ENCODE results near the gene GLS2.

The GLS2 gene

DNA sequence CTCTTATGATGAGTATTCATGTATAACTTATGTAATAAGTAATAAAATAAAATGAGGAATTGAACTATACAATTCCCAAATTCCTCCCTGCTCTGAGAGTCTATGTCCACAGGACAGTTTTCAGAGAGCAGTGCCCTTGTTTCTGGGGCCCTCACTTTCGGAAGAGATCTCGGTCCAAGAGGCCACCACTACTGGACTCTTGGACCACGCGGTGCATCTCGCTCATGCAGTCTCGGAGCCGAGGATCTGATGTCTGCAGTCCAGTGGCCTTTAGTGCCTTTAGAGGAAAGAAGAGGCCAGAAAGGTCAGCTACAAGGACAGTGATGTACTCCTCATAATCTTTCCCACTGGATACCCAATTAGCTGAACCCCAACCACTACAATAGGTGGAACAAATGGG is 8.3 kb downstream of the GLS2 start:
- FAIRE-seq (no peak), DNase-seq (ENCODE audit: insufficient read length, low spot score) (no peak)
- TF ChIP-seq CTCF (IDR thresholded peaks at IDR 0.05; ENCODE audit: insufficient read depth, missing control alignments): no peak

DNA sequence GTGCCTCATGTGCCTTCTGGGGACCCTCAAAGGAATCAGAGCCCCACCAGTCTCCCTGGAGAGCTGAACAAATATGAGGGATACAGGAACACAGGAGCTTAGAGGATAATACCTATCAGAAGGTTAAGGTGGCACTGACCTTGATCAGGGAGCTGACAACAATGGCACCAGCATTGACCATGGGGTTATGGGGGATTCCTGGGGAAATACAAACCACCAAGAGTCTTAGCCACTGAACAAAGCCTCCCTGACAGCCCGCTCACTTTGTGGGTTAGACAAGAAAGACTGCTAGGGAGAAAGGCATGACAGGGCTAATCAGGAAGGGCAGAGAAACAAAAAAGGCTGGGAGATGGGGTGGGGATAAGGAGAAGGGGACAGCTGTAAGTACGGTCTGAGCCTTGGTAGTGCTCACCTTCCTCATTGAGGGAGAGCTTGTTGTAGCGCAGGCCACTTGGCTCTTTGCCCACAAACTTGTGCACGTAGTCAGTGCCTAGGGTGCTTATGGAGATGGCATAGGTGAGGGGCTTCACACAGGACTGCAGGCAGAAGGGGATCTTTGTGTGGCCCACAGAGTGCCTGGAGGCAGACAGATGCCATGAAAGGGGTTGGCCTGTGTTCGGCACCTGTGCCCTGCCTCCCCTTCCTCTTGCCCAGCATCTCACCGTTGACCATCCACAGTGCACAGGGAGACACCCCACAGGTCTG is 10.3 kb downstream of the GLS2 start:
- FAIRE-seq (no peak), DNase-seq (ENCODE audit: insufficient read length, low spot score) (no peak)
- no peak for TF ChIP-seq CTCF (IDR thresholded peaks at IDR 0.05; ENCODE audit: insufficient read depth, missing control alignments)

GRCh38 chr12:56476972-56477432 is 11.0 kb downstream of the GLS2 start:
- FAIRE-seq (no peak), DNase-seq (ENCODE audit: insufficient read length, low spot score) (no peak)
- TF ChIP-seq CTCF (IDR thresholded peaks at IDR 0.05; ENCODE audit: insufficient read depth, missing control alignments): no peak

GRCh38 chr12:56476143-56476542 is 11.8 kb downstream of the GLS2 start:
- FAIRE-seq: no peak
- TF ChIP-seq CTCF (IDR thresholded peaks at IDR 0.05; ENCODE audit: insufficient read depth, missing control alignments): no peak
- no peak for DNase-seq (ENCODE audit: insufficient read length, low spot score)

GRCh38 chr12:56474389-56474788 is 13.6 kb downstream of the GLS2 start:
- no peak for DNase-seq (ENCODE audit: insufficient read length, low spot score)
- FAIRE-seq: no peak
- TF ChIP-seq CTCF (IDR thresholded peaks at IDR 0.05; ENCODE audit: insufficient read depth, missing control alignments): no peak

- no peak for DNase-seq (ENCODE audit: insufficient read length, low spot score)
- TF ChIP-seq CTCF (IDR thresholded peaks at IDR 0.05; ENCODE audit: insufficient read depth, missing control alignments): no peak
- no peak for FAIRE-seq
Observed at GRCh38 chr12:56469007-56469930, 18.7 kb downstream of the GLS2 start.
